Fibroblast of lung (primary cell): ENCODE measurements around the gene TNKS2. TPM values are rescaled to one million over a fixed set of nuclear protein-coding genes. Genes with fewer than 3 reads are reported as not detected.
A peak's percentile ranks its signal among the peaks of the same experiment; 100 is the strongest.

Experiments
- DNase-seq, 2 donors: peaks; one replicate each; pipeline versions ENCODE4 v3.0.0 to v3.0.0-alpha.2; 2010; ENCODE audit warnings: low read depth in 2 of 2
- H2AFZ ChIP-seq: 2 replicates; pipeline ENCODE4 v1.5.1; 2012; ENCODE audit warnings: low read length, control low read depth, inconsistent platforms
- H3K27ac ChIP-seq: 2 replicates; pipeline ENCODE4 v1.5.1; 2011; ENCODE audit warnings: low read length, control low read depth; ENCODE audit not compliant: insufficient read depth
- H3K27me3 ChIP-seq: 2 replicates; pipeline ENCODE4 v1.5.1; 2011; ENCODE audit warnings: mild to moderate bottlenecking, low read length; ENCODE audit not compliant: control insufficient read depth, insufficient read depth
- H3K36me3 ChIP-seq: 2 replicates; pipeline ENCODE4 v1.5.1; 2011; ENCODE audit warnings: low read length; ENCODE audit not compliant: control insufficient read depth, insufficient read depth
- H3K4me1 ChIP-seq: 2 replicates; pipeline ENCODE4 v1.5.1; 2011; ENCODE audit warnings: low read length; ENCODE audit not compliant: control insufficient read depth, insufficient read depth; ENCODE audit errors: extremely low read depth
- H3K4me2 ChIP-seq: 2 replicates; pipeline ENCODE4 v1.5.1; 2011; ENCODE audit warnings: low read length, control low read depth; ENCODE audit not compliant: insufficient read depth; ENCODE audit errors: extremely low read depth
- H3K4me3 ChIP-seq, 4 experiments: fragments of 200-600 bp in 1 of 4; sonication (generic) in 1 of 4; replicated peaks in 1 of 4; 2 replicates each; pipeline ENCODE4 v1.5.1; 2011 to 2016; ENCODE audit warnings: low read length in 4 of 4, low read depth in 3 of 4, mild to moderate bottlenecking in 3 of 4, control low read depth in 2 of 4, inconsistent platforms in 1 of 4, mixed read lengths in 1 of 4; ENCODE audit not compliant: insufficient read depth in 1 of 4; ENCODE audit errors: control extremely low read depth in 1 of 4
- H3K79me2 ChIP-seq: 2 replicates; pipeline ENCODE4 v1.5.1; 2012; ENCODE audit warnings: mild to moderate bottlenecking, low read length, inconsistent platforms; ENCODE audit not compliant: control insufficient read depth, insufficient read depth
- H3K9ac ChIP-seq: 2 replicates; pipeline ENCODE4 v1.5.1; 2011; ENCODE audit warnings: mild to moderate bottlenecking, low read length, control low read depth; ENCODE audit not compliant: insufficient read depth
- H3K9me3 ChIP-seq: 2 replicates; pipeline ENCODE4 v1.5.1; 2012; ENCODE audit warnings: low read depth, low read length; ENCODE audit not compliant: control insufficient read depth, insufficient read depth
- H4K20me1 ChIP-seq: 2 replicates; pipeline ENCODE4 v1.5.1; 2011; ENCODE audit warnings: low read length; ENCODE audit not compliant: control insufficient read depth, insufficient read depth; ENCODE audit errors: extremely low read depth
- CTCF ChIP-seq, 2 donors: IDR thresholded peaks in 1 of 2; conservative IDR thresholded peaks in 1 of 2; 1 replicate in 1 of 2; 2 replicates in 1 of 2; pipeline ENCODE4 v1.5.1; 2011 to 2012; ENCODE audit warnings: low read length in 2 of 2, control low read depth in 1 of 2, inconsistent platforms in 1 of 2, low read depth in 1 of 2, mild to moderate bottlenecking in 1 of 2
- EZH2 ChIP-seq: IDR thresholded peaks from 2 replicates; pipeline ENCODE4 v1.5.1; 2012; ENCODE audit warnings: low read length, control low read depth, mild to moderate bottlenecking; ENCODE audit errors: missing control alignments
- polyA plus RNA-seq, 2 donors: library from polyadenylated mRNA; depleted of rRNA in 1 of 2; stranded (reverse) in 1 of 2; unstranded in 1 of 2; fragments of >200 nt; gene quantifications; 2 replicates each; pipeline ENCODE4 v1.2.1, GENCODE V29; 2011 to 2012; ENCODE audit warnings: missing spikeins in 1 of 2
- total RNA-seq: library from RNA; depleted of rRNA; stranded (reverse); fragments of >200 nt; gene quantifications from 2 replicates; pipeline ENCODE4 v1.2.1, GENCODE V29; 2014

TNKS2 gene
- total and polyA plus RNA-seq, 2 donors (not counting 1 experiment from before 2014, with no cell fraction given): 44.6 to 61.6 TPM

GRCh38 chr10:91907914-91908336 is 109.7 kb downstream of the TNKS2 start:
- H3K4me3 ChIP-seq: peak overlapping the region; percentile 42 to 72 (median 58)
- no peaks in the 10 kb centered on the region for H3K4me1 ChIP-seq
- no peaks in the 10 kb centered on the region for H3K9me3 ChIP-seq
- peak overlapping the region; percentile 54 for H3K9ac ChIP-seq
- peak in 1 of 2 donors; percentile 30 for DNase-seq
- no peak overlapping the region for H3K27ac ChIP-seq
- H4K20me1 ChIP-seq: no peaks in the 10 kb centered on the region
- no peaks in the 10 kb centered on the region for H3K36me3 ChIP-seq
- no peaks in the 10 kb centered on the region for H3K79me2 ChIP-seq
- H2AFZ ChIP-seq: peak overlapping the region; percentile 23
- TF ChIP-seq EZH2 (no peak), CTCF (conservative IDR thresholded peaks at IDR 0.05 in 1 of 2, IDR thresholded peaks at IDR 0.05 in 1 of 2; ENCODE audit: low read depth in 1 of 2, low read length in 2 of 2) (no peak)
- no peaks in the 10 kb centered on the region for H3K27me3 ChIP-seq
- peak overlapping the region; percentile 85 for H3K4me2 ChIP-seq

- H3K27ac ChIP-seq: no peak overlapping the region
Observed at GRCh38 chr10:91908337-91909116, 110.3 kb downstream of the TNKS2 start.

More at GRCh38 chr10:91908337-91909116, 110.3 kb downstream of the TNKS2 start:
- H2AFZ ChIP-seq: peak overlapping the region; percentile 23
- H3K4me3 ChIP-seq: peak overlapping the region; percentile 42 to 91 (median 58)
- H3K36me3 ChIP-seq: no peaks in the 10 kb centered on the region
- TF ChIP-seq CTCF (conservative IDR thresholded peaks at IDR 0.05 in 1 of 2, IDR thresholded peaks at IDR 0.05 in 1 of 2; ENCODE audit: low read depth in 1 of 2, low read length in 2 of 2): peak; percentile 7 to 48
- TF ChIP-seq EZH2: no peak
- peak; percentile 75 to 80 for DNase-seq
- H4K20me1 ChIP-seq: no peaks in the 10 kb centered on the region
- H3K79me2 ChIP-seq: no peaks in the 10 kb centered on the region
- peak overlapping the region; percentile 97 for H3K4me2 ChIP-seq
- no peaks in the 10 kb centered on the region for H3K9me3 ChIP-seq
- no peaks in the 10 kb centered on the region for H3K27me3 ChIP-seq
- peak overlapping the region; percentile 54 for H3K9ac ChIP-seq
- no peaks in the 10 kb centered on the region for H3K4me1 ChIP-seq
